Measurements from ENCODE around the gene LLGL2. TPM values are rescaled to one million over a fixed set of nuclear protein-coding genes. Genes with fewer than 3 reads are reported as not detected.
"Not testable (repeated sequence)": the region's sequence is repeated elsewhere in the genome, so short reads cannot be mapped to it uniquely, and the experiment has no call there.

Gene LLGL2, protein sequence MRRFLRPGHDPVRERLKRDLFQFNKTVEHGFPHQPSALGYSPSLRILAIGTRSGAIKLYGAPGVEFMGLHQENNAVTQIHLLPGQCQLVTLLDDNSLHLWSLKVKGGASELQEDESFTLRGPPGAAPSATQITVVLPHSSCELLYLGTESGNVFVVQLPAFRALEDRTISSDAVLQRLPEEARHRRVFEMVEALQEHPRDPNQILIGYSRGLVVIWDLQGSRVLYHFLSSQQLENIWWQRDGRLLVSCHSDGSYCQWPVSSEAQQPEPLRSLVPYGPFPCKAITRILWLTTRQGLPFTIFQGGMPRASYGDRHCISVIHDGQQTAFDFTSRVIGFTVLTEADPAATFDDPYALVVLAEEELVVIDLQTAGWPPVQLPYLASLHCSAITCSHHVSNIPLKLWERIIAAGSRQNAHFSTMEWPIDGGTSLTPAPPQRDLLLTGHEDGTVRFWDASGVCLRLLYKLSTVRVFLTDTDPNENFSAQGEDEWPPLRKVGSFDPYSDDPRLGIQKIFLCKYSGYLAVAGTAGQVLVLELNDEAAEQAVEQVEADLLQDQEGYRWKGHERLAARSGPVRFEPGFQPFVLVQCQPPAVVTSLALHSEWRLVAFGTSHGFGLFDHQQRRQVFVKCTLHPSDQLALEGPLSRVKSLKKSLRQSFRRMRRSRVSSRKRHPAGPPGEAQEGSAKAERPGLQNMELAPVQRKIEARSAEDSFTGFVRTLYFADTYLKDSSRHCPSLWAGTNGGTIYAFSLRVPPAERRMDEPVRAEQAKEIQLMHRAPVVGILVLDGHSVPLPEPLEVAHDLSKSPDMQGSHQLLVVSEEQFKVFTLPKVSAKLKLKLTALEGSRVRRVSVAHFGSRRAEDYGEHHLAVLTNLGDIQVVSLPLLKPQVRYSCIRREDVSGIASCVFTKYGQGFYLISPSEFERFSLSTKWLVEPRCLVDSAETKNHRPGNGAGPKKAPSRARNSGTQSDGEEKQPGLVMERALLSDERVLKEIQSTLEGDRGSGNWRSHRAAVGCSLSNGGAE
- 1 to 10 TPM; 7.1 to 9.6 TPM for total RNA-seq

DNA sequence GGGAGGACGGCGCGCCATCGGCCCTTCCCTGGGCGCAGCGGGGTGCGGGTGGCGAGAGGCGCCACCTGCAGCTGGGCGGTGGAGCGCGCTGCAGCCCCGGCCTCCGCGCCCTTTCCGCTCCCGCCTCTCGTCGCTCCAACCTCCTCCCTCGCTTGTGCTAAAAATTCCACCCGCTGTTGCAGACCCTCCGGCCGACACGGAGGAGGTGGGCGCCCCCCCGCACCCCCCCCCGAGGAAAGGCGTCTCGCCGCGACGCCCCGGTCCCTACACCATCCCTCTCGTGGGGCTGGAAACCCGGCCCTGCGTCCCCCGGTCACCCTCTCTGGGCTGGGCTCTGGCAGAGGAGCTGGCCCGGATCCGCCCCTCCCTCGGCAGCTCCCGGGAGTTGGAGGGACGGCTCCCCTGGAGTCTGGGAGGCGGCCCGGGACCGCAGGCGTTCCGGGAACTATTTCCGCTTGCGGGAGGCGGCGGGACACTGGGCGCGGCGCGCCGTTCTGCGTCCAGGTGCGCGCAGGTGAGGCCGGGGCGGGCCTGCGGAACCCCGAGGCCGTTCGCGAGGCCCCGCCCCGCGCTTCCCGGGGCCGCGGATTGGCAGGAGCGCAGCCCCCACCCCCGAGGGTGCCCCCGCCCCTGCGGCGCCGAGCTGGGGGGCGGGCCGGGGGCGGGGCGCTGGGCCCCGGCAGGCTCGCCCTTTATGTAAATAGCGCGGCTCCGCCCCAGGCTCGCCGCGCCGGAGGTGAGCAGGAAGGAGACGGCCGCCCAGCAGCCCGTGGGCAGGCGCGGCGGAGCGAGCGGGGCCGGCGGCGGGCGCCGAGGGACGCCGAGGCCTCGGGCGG, at the start of gene LLGL2:
Gene LLGL2, plus strand, starts transcription at position 728 of the 836 bp plus-strand sequence. CDS start 17,730 bp downstream, outside the sequence.
- ChIA-PET POLR2A (interaction anchor here (1.2 to 1.5 kb wide), 2 partner anchors 9 to 69 kb away, joined by 3 to 6 read pairs; partner anchors contain the start of genes TMEM94 and TSEN54), CTCF (interaction anchor here (0.6 to 1.7 kb wide), 5 partner anchors 9 to 1853 kb away, joined by 3 to 10 read pairs (median 5); partner anchors contain the start of gene TSEN54)
- Mint-ChIP-seq H3K9me3 (ENCODE audit: low read depth) (no peaks in the 10 kb centered on the region), H3K27me3 (no peaks in the 10 kb centered on the region), H3K27ac (no peak within 1 kb of the TSS), H3K4me1 (peaks cover 10% of the 10 kb centered on the region), H3K4me3 (peak within 1 kb of the TSS; percentile 62), H3K36me3 (ENCODE audit: low read depth) (peaks cover 15% of the 10 kb centered on the region)
- ATAC-seq (peak; percentile 89), DNase-seq (peak; percentile 88)
- intact Hi-C loops (cut with DNase I, micrococcal nuclease) = loop anchor here (1.0 to 2.0 kb wide), 11 partner anchors 8 to 652 kb away; partner anchors contain the start of genes CDR2L (in 1 of the 2), FDXR (in 1 of the 2), GRB2 (in 1 of the 2) and JPT1 (in 1 of the 2)

DNA sequence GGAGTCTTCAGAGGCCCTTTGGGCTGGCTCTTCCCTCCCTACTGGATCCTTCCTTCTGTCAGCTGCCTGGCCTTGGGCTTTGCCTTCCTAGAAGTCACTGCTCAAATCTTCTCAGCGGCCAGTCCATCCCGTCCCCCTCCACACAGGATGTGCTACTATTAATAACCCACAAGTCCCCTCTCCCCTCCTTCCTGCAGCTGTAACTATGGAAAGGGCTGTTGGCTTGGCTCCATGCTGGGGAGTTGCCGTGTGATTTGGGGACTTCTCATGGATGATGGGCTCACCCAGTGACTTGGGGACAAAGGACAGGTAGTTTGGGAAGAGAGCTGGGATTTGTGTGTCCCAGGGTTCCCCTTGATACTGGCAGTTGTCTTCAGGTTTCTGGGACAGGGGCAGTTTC, 49.6 kb upstream of the LLGL2 start:
- H3K9me3 Mint-ChIP-seq (ENCODE audit: low read depth) = no peaks in the 10 kb centered on the region
- ChIA-PET CTCF (no interaction called here), POLR2A (no interaction called here)
- H3K27me3 Mint-ChIP-seq = no peaks in the 10 kb centered on the region
- H3K4me1 Mint-ChIP-seq = no peaks in the 10 kb centered on the region
- no peak for ATAC-seq
- peaks cover 15% of the 10 kb centered on the region for H3K36me3 Mint-ChIP-seq (ENCODE audit: low read depth)
- DNase-seq = no peak
- H3K4me3 Mint-ChIP-seq = no peak overlapping the region
- intact Hi-C loops (cut with DNase I, micrococcal nuclease) = loop anchor here in 1 of 2 experiments (5.0 kb wide), 1 partner anchor 39 kb away; no protein-coding TSS in a partner anchor
- no peak overlapping the region for H3K27ac Mint-ChIP-seq

DNA sequence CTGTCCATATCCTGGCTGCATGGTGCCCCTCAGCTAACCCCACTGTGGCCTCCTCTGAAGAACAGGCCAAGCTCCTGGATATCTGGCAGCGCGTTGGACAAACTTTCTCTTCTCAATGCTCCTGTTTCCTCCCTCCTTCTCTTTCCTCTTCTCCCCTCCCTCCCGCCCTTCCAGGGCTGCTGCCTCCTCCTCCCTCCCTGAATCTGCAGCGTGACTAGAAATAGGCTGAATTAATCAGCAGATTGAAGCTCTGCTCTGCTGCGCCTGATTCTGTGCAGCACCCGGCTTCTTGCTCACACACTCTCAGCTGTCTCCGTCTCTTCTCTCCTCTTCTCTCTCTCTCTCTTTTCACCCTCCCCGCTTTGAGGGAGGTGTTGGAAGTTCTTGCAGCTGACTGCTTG, 49.2 kb upstream of the LLGL2 start:
- Mint-ChIP-seq H3K4me1 (no peaks in the 10 kb centered on the region), H3K27ac (no peak overlapping the region), H3K36me3 (ENCODE audit: low read depth) (peaks cover 15% of the 10 kb centered on the region), H3K27me3 (no peaks in the 10 kb centered on the region), H3K9me3 (ENCODE audit: low read depth) (no peaks in the 10 kb centered on the region), H3K4me3 (no peak overlapping the region)
- ATAC-seq = no peak
- ChIA-PET POLR2A (no interaction called here), CTCF (no interaction called here)
- DNase-seq = no peak
- intact Hi-C loops (cut with DNase I, micrococcal nuclease) = loop anchor here in 1 of 2 experiments (5.0 kb wide), 1 partner anchor 39 kb away; no protein-coding TSS in a partner anchor

DNA sequence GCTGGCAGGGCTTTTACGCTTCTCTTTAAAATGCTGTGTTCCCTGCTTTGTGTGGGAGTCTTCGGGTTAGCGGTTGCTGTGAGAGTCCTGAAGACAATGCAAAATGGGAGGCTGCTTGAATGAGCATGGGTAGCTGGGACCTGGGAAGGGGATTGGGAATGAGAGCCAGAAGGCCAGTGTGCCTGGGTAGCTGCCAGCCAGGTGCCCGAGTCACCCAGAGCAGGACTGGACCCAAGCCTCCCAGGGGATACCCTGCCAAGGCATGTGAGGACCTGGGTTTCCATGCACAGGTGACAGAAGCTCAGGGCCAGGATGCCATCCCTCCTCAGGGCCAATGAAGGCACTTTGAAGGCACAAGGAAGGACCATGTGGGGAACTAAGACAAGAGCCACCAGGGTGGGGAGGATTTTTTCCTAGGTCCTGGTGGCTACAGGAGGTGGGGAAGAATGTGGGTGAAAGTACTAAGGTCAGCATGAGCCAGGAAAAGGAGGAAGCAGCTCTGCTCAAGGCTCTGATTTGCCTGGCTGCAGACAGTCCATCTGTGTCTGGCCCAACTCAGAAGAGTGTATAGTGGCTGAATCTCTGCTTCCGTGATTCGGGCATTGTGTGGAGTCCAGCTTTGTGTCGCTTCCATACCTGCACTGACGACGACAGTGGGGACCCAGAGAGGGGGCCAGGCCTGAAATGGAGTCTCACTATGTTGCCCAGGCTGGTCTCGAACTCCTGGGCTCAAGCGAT, 48.6 kb upstream of the LLGL2 start:
- H3K4me1 Mint-ChIP-seq = no peaks in the 10 kb centered on the region
- ChIA-PET POLR2A (no interaction called here), CTCF (interaction anchor here (0.8 to 0.9 kb wide), 2 partner anchors 19 to 158 kb away, joined by 3 to 5 read pairs; no protein-coding TSS in a partner anchor)
- H3K27me3 Mint-ChIP-seq = no peaks in the 10 kb centered on the region
- no peak for DNase-seq
- no peak for ATAC-seq
- H3K4me3 Mint-ChIP-seq = no peak overlapping the region
- no peak overlapping the region for H3K27ac Mint-ChIP-seq
- H3K9me3 Mint-ChIP-seq (ENCODE audit: low read depth) = no peaks in the 10 kb centered on the region
- peaks cover 12% of the 10 kb centered on the region for H3K36me3 Mint-ChIP-seq (ENCODE audit: low read depth)
- intact Hi-C loops (cut with DNase I, micrococcal nuclease) = loop anchor here in 1 of 2 experiments (5.0 kb wide), 1 partner anchor 40 kb away; no protein-coding TSS in a partner anchor

DNA sequence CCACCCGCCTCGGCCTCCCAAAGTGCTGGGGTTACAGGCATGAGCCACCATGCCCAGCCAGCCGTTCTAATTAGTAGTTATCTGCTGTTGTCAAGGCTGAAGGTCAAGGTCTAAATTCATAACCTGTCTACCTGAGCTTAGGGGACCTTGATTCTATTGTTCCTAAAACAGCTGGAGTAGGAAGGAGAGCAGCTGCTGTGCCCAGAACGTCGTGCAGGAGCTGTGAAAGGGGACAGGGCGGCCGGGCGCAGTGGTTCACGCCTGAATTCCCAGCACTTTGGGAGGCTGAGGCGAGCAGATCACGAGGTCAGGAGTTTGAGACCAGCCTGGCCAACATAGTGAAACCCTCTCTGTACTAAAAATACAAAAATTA, 48.0 kb upstream of the LLGL2 start:
- POLR2A ChIA-PET; DNase-seq; H3K36me3 Mint-ChIP-seq (ENCODE audit: low read depth): not testable (repeated sequence)

DNA sequence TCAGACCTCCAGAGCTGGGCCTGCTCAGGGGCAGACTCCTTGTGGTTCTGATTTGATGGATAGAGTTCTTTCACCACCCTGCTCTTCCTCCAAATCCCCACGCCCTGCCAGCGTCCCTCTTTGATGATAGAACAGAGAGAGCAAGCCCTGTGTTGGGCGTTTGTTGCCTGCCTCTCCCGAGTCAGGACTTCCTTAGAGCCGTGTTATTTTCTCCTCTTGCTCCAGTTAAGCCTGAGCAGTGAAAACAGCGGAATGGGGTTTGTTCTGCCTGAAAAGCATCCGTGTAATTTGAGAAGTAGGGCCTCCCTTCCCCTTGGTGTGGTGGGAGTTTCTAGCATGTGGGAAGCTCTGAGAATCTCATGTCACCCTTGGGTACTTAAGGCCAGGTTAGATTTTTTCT, 47.0 kb upstream of the LLGL2 start:
- no peak overlapping the region for H3K4me3 Mint-ChIP-seq
- H3K9me3 Mint-ChIP-seq (ENCODE audit: low read depth) = no peaks in the 10 kb centered on the region
- DNase-seq (no peak), ATAC-seq (no peak)
- H3K27me3 Mint-ChIP-seq = no peaks in the 10 kb centered on the region
- ChIA-PET CTCF (interaction anchor here (1.1 kb wide), 1 partner anchor 52 kb away, joined by 3 read pairs; no protein-coding TSS in a partner anchor), POLR2A (no interaction called here)
- intact Hi-C loops (cut with DNase I, micrococcal nuclease) = loop anchor here in 1 of 2 experiments (5.0 kb wide), 1 partner anchor 41 kb away; no protein-coding TSS in a partner anchor
- H3K27ac Mint-ChIP-seq = no peak overlapping the region
- H3K4me1 Mint-ChIP-seq = no peaks in the 10 kb centered on the region
- H3K36me3 Mint-ChIP-seq (ENCODE audit: low read depth) = no peaks in the 10 kb centered on the region

More for the DNA sequence above, 48.0 kb upstream of the LLGL2 start:
- CTCF ChIA-PET = interaction anchor here (0.8 to 0.9 kb wide), 2 partner anchors 19 to 157 kb away, joined by 3 to 5 read pairs; no protein-coding TSS in a partner anchor
- H3K4me3 Mint-ChIP-seq; H3K27ac Mint-ChIP-seq; H3K9me3 Mint-ChIP-seq (ENCODE audit: low read depth); H3K4me1 Mint-ChIP-seq; H3K27me3 Mint-ChIP-seq; ATAC-seq: not testable (repeated sequence)
- intact Hi-C loops (cut with DNase I, micrococcal nuclease) = loop anchor here in 1 of 2 experiments (5.0 kb wide), 1 partner anchor 40 kb away; no protein-coding TSS in a partner anchor

DNA sequence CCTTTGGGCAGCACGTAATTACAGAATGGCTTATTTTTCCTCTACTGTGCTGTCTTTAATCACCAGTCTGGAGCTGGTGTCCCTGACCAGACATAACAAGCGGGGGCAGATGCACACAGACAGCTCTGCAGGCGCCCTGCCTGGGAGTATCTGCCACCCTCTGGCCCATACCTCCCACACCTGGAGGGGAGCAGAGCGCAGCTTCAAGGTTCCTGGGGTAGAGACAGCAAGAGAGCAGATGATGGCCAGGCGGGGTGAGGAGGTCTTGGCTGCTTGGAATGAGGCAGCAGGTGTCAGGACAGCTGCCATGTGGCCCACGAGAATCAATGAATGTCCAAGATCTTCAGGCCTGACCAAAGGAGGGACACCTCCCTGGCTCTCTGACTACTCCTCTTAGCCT, 45.2 kb upstream of the LLGL2 start:
- ChIA-PET CTCF (no interaction called here), POLR2A (interaction anchor here (0.6 kb wide), 1 partner anchor 26 kb away, joined by 4 read pairs; no protein-coding TSS in a partner anchor)
- DNase-seq (no peak), ATAC-seq (no peak)
- Mint-ChIP-seq H3K4me3 (no peak overlapping the region), H3K27ac (no peak overlapping the region), H3K4me1 (no peaks in the 10 kb centered on the region), H3K36me3 (ENCODE audit: low read depth) (no peaks in the 10 kb centered on the region), H3K27me3 (no peaks in the 10 kb centered on the region), H3K9me3 (ENCODE audit: low read depth) (no peaks in the 10 kb centered on the region)
- intact Hi-C loops (cut with DNase I, micrococcal nuclease) = no loop called here

DNA sequence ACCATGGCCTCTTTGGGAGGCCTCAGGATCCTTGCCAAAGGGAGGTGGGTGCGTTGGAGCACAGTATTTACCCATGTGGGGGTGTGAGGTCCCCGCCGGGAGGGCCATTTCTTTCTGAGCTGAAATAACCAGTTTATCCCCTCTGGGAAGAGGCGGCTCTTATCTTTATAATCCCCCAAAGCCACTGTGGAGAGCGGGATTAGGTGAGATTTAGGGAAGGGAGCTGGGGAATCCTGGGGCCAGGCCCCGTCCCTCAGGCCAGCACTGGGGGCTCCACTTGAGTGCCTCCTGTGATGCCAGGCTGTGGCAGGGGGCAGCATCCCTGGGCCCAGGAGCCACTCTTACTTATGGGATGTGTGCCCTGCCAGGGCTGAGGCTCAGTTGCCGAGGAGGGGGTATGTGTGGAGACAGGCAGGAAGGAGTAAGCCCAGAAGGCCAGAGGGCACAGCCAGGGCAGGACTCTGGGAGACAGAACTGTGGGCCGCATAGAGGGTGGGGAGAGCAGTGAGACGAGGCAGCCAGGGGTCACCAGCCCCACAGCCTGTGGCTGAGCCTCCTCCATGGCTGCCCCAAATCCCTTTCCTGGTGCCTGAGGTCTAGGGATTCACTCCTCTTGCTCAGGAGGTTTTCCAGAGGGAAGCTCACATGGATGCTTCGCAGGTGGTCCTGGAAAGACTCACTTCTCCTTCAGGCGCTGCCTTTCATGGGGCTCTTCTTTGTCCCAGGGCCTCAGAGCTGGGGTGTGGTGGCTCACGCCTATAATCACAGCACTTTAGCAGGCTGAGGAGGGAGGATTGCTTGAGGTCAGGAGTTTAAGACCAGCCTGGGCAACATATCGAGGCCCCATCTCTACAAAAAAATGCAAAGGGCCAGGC, 44.1 kb upstream of the LLGL2 start:
- ChIA-PET CTCF (no interaction called here), POLR2A (interaction anchor here (0.6 kb wide), 1 partner anchor 46 kb away, joined by 5 read pairs; no protein-coding TSS in a partner anchor)
- Mint-ChIP-seq H3K36me3 (ENCODE audit: low read depth) (no peaks in the 10 kb centered on the region), H3K4me3 (no peak overlapping the region), H3K27me3 (no peaks in the 10 kb centered on the region), H3K4me1 (peaks cover under 1% of the 10 kb centered on the region), H3K27ac (no peak overlapping the region), H3K9me3 (ENCODE audit: low read depth) (no peaks in the 10 kb centered on the region)
- intact Hi-C loops (cut with DNase I, micrococcal nuclease) = no loop called here
- ATAC-seq (no peak), DNase-seq (no peak)
